ENCODE data around the gene ZCCHC14.
A peak's percentile ranks its signal among the peaks of the same experiment; 100 is the strongest.
"Not testable (repeated sequence)": the region's sequence is repeated elsewhere in the genome, so short reads cannot be mapped to it uniquely, and the experiment has no call there.

Gene ZCCHC14

GRCh38 chr16:87375426-87376135 is 117.2 kb downstream of the ZCCHC14 start:
- no peak for DNase-seq

GRCh38 chr16:87374313-87374712 is 118.5 kb downstream of the ZCCHC14 start:
- DNase-seq = no peak

- DNase-seq = no peak
Observed at GRCh38 chr16:87372305-87372704, 120.5 kb downstream of the ZCCHC14 start.

- no peak for DNase-seq
Observed at GRCh38 chr16:87371261-87371866, 121.5 kb downstream of the ZCCHC14 start.

GRCh38 chr16:87369796-87370719 is 122.8 kb downstream of the ZCCHC14 start:
- no peak for DNase-seq

GRCh38 chr16:87369117-87369765 is 123.6 kb downstream of the ZCCHC14 start:
- no peak for DNase-seq

- DNase-seq = peak; percentile 1
Observed at GRCh38 chr16:87368029-87368770, 124.6 kb downstream of the ZCCHC14 start.

GRCh38 chr16:87367529-87367928 is 125.3 kb downstream of the ZCCHC14 start:
- no peak for DNase-seq

- no peak for DNase-seq
Observed at GRCh38 chr16:87366930-87367329, 125.9 kb downstream of the ZCCHC14 start.

GRCh38 chr16:87366288-87366687 is 126.5 kb downstream of the ZCCHC14 start:
- DNase-seq = no peak

GRCh38 chr16:87365021-87365713 is 127.7 kb downstream of the ZCCHC14 start:
- no peak for DNase-seq

- DNase-seq = no peak
Observed at GRCh38 chr16:87363771-87364455, 128.9 kb downstream of the ZCCHC14 start.

- DNase-seq = not testable (repeated sequence)
Observed at GRCh38 chr16:87362828-87363559, 129.8 kb downstream of the ZCCHC14 start.

GRCh38 chr16:87361916-87362619 is 130.8 kb downstream of the ZCCHC14 start:
- DNase-seq = no peak

GRCh38 chr16:87360862-87361610 is 131.8 kb downstream of the ZCCHC14 start:
- DNase-seq = no peak

- DNase-seq = no peak
Observed at GRCh38 chr16:87359121-87359520, 133.7 kb downstream of the ZCCHC14 start.

- DNase-seq = no peak
Observed at GRCh38 chr16:87358696-87359095, 134.1 kb downstream of the ZCCHC14 start.

- no peak for DNase-seq
Observed at GRCh38 chr16:87358250-87358649, 134.6 kb downstream of the ZCCHC14 start.

- no peak for DNase-seq
Observed at GRCh38 chr16:87356491-87356853, 136.4 kb downstream of the ZCCHC14 start.

Measured in OCI-M1 (cell line).